Neural progenitor cell (in vitro differentiated cells): ENCODE measurements around the gene DCP1A.

ENCODE experiments used
- EZH2 ChIP-seq: fragments of 200-600 bp; sonication (generic); IDR thresholded peaks from 2 replicates; pipeline ENCODE4 v1.6.1; 2017; ENCODE audit warnings: antibody characterized with exemption, mild to moderate bottlenecking, moderate library complexity
- TF ChIP-seq, protein P1 (sequence below): fragments of 200-600 bp; sonication (generic); IDR thresholded peaks from 2 replicates; pipeline ENCODE4 v1.5.1; 2017; ENCODE audit warnings: antibody characterized with exemption, mild to moderate bottlenecking

DNA sequence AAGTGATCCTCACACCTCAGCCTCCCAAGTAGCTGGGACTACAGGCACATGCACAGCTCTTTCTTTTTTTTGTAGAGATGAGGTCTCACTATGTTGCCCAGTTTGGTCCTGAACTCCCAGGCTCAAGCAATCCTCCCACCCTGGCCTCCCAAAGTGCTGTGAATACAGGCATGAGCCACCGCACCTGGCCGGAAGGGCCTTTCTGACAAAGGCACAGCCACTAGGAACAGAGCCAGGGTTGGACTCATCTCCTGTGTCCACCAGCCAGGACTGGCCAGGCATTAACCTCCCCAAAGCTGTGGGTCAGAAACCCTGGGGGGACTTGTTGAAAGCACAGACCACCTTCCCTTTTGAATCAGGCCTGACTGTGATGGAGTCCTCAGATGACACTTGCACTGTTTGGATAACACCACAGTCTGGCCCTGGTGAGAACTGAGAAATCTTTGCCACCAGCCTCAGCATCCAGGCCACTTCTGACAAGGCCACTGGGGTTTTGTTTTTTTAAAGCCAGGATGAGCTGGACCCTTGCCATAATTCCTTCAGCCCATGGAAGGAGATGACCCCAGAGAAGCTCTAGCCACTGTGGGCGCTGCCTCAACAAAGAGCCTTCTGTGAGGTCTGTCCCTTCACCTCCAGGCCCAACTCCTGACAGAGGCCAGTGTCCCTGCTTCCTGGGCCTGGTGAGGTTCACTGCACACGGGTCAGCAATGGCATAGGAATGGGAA, 96.3 kb downstream of the DCP1A start:
- TF ChIP-seq, protein P1, sequence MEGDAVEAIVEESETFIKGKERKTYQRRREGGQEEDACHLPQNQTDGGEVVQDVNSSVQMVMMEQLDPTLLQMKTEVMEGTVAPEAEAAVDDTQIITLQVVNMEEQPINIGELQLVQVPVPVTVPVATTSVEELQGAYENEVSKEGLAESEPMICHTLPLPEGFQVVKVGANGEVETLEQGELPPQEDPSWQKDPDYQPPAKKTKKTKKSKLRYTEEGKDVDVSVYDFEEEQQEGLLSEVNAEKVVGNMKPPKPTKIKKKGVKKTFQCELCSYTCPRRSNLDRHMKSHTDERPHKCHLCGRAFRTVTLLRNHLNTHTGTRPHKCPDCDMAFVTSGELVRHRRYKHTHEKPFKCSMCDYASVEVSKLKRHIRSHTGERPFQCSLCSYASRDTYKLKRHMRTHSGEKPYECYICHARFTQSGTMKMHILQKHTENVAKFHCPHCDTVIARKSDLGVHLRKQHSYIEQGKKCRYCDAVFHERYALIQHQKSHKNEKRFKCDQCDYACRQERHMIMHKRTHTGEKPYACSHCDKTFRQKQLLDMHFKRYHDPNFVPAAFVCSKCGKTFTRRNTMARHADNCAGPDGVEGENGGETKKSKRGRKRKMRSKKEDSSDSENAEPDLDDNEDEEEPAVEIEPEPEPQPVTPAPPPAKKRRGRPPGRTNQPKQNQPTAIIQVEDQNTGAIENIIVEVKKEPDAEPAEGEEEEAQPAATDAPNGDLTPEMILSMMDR = no peak
- TF ChIP-seq EZH2 = no peak
